Endothelial cell (in vitro differentiated cells): ENCODE data around the gene PIK3R2. TPM values are rescaled to one million over a fixed set of nuclear protein-coding genes. Genes with fewer than 3 reads are reported as not detected.

Experiments
- DNase-seq: peaks from one replicate; pipeline ENCODE4 v3.0.0; 2021; ENCODE audit warnings: low spot score
- H3K27ac Mint-ChIP-seq: one replicate; pipeline ENCODE4 v1.8.0; 2021; ENCODE audit warnings: mixed read lengths, inconsistent platforms; ENCODE audit not compliant: unreplicated experiment
- H3K27me3 Mint-ChIP-seq: one replicate; pipeline ENCODE4 v1.8.0; 2021; ENCODE audit warnings: mild to moderate bottlenecking, moderate library complexity, mixed read lengths, inconsistent platforms; ENCODE audit not compliant: unreplicated experiment
- H3K36me3 Mint-ChIP-seq: one replicate; pipeline ENCODE4 v1.8.0; 2021; ENCODE audit warnings: mild to moderate bottlenecking, low read depth, mixed read lengths, inconsistent platforms; ENCODE audit not compliant: unreplicated experiment
- H3K4me1 Mint-ChIP-seq: one replicate; pipeline ENCODE4 v1.8.0; 2021; ENCODE audit warnings: mild to moderate bottlenecking, mixed read lengths, inconsistent platforms; ENCODE audit not compliant: unreplicated experiment
- H3K4me3 Mint-ChIP-seq: one replicate; pipeline ENCODE4 v1.8.0; 2021; ENCODE audit warnings: mild to moderate bottlenecking, mixed read lengths, inconsistent platforms; ENCODE audit not compliant: unreplicated experiment
- H3K9me3 Mint-ChIP-seq: one replicate; pipeline ENCODE4 v1.8.0; 2021; ENCODE audit warnings: mixed read lengths, inconsistent platforms; ENCODE audit not compliant: unreplicated experiment
- total RNA-seq: library from RNA; stranded (reverse); fragmentation: NEBNext Ultra II Directional; extraction: Animal tissue kit (Norgen Biotek cat#: 25700); gene quantifications from one replicate; pipeline ENCODE4 v1.2.1, GENCODE V29; 2021; ENCODE audit not compliant: unreplicated experiment
- TF ChIP-seq, protein P1 (sequence below): fragments of 200-600 bp; sonication (generic); IDR thresholded peaks from one replicate; pipeline ENCODE4 v1.5.0; 2021; ENCODE audit warnings: antibody characterized with exemption; ENCODE audit not compliant: unreplicated experiment

The PIK3R2 gene
- total RNA-seq, 1 donor from 2014 or later = 28.0 TPM

- no peaks in the 10 kb centered on the region for H3K9me3 Mint-ChIP-seq
- TF ChIP-seq, protein P1, sequence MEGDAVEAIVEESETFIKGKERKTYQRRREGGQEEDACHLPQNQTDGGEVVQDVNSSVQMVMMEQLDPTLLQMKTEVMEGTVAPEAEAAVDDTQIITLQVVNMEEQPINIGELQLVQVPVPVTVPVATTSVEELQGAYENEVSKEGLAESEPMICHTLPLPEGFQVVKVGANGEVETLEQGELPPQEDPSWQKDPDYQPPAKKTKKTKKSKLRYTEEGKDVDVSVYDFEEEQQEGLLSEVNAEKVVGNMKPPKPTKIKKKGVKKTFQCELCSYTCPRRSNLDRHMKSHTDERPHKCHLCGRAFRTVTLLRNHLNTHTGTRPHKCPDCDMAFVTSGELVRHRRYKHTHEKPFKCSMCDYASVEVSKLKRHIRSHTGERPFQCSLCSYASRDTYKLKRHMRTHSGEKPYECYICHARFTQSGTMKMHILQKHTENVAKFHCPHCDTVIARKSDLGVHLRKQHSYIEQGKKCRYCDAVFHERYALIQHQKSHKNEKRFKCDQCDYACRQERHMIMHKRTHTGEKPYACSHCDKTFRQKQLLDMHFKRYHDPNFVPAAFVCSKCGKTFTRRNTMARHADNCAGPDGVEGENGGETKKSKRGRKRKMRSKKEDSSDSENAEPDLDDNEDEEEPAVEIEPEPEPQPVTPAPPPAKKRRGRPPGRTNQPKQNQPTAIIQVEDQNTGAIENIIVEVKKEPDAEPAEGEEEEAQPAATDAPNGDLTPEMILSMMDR = no peak
- H3K27me3 Mint-ChIP-seq = peaks cover 5% of the 10 kb centered on the region
- no peak overlapping the region for H3K4me3 Mint-ChIP-seq
- no peaks in the 10 kb centered on the region for H3K36me3 Mint-ChIP-seq
- H3K4me1 Mint-ChIP-seq = no peaks in the 10 kb centered on the region
- no peak overlapping the region for H3K27ac Mint-ChIP-seq
- DNase-seq = no peak
These were observed 22.0 kb downstream of the PIK3R2 start for GRCh38 chr19:18174983-18175382.

DNA sequence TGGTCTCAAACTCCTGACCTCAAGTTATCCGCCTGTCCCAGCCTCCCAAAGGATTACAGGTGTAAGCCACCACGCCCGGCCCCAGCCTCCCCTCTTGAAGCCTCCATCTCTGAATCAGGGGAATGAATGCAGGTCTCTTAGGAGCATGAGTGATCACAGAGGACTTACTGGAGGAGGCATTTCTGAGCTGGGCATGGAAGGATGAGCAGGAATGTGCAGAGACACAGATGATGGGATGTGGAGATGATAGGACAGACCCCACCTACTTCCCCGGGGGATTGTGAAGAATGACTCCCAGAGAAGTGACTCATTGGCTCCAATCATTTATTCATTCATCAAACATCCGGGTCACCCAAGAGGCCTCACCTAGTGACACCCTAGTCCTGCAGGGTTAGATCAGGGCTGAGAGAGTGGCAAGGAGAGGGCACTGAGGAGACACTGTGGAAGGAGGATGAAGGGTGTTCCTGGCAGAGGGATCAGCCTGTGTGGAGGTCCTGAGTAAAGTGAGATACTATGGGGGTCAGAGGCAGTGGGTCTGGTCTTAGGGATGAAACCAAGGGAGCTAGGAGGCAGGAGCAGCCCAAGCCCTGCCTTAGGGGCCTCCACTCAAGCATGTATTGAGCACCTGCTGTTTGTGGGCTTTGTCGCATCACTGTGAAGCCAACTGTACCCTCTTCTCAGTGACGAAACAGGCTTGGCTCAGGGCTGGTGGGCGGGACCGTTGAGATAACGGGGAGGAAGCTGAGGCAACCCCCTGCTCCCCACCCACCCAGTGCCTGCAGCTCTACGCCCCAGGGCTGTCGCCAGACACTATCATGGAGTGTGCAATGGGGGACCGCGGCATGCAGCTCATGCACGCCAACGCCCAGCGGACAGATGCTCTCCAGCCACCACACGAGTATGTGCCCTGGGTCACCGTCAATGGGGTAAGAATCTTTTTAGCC lies 23.7 kb downstream of the PIK3R2 start:
- no peaks in the 10 kb centered on the region for H3K36me3 Mint-ChIP-seq
- peaks cover 5% of the 10 kb centered on the region for H3K27me3 Mint-ChIP-seq
- H3K27ac Mint-ChIP-seq = no peak overlapping the region
- TF ChIP-seq, protein P1 = no peak
- H3K9me3 Mint-ChIP-seq = no peaks in the 10 kb centered on the region
- H3K4me3 Mint-ChIP-seq = no peak overlapping the region
- DNase-seq = no peak
- no peaks in the 10 kb centered on the region for H3K4me1 Mint-ChIP-seq

DNA sequence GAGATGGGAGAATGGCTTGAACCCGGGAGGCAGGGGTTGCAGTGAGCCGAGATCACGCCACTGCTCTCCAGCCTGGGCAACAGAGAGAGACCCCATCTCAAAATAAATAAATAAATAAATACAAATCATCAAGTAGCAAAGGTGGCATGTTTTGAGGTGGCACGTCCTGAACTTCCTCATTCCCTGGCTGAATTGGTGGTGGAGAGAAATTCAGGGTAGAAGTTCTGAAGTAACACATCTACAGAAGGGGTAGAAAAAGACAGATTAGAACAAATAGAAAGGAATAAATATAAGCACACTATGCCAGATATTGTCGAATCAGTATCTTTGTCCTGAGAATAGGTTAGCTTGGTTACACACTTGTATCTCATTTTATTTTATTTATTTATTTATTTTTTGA lies 27.0 kb downstream of the PIK3R2 start:
- Mint-ChIP-seq H3K9me3 (no peaks in the 10 kb centered on the region), H3K4me3 (no peak overlapping the region), H3K27me3 (peaks cover 3% of the 10 kb centered on the region), H3K36me3 (no peaks in the 10 kb centered on the region), H3K4me1 (no peaks in the 10 kb centered on the region), H3K27ac (no peak overlapping the region)
- TF ChIP-seq, protein P1 = no peak
- no peak for DNase-seq

DNA sequence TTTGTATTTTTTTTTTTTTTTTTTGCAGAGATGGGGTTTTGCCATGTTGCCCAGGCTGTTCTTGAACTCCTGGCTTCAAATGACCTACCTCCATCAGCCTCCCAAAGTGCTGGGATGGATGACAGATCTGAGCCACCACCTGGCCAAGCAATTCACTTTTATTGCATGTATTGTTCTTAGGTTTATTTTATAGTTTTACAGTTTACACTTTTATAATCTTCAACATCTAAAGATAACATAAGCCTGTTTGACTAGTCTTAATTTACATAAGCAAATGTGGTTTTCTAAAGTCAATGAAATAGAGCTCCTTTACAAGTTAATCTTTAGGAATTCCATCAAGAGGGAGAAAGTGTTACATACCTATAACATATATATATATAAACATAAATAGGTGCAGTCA lies 30.6 kb downstream of the PIK3R2 start:
- Mint-ChIP-seq H3K27ac (no peak overlapping the region), H3K4me1 (no peaks in the 10 kb centered on the region), H3K4me3 (no peak overlapping the region), H3K36me3 (no peaks in the 10 kb centered on the region), H3K9me3 (no peaks in the 10 kb centered on the region), H3K27me3 (no peaks in the 10 kb centered on the region)
- TF ChIP-seq, protein P1 = no peak
- no peak for DNase-seq

GRCh38 chr19:18185538-18185937 lies 32.6 kb downstream of the PIK3R2 start:
- no peak overlapping the region for H3K4me3 Mint-ChIP-seq
- H3K27me3 Mint-ChIP-seq = no peaks in the 10 kb centered on the region
- no peak overlapping the region for H3K27ac Mint-ChIP-seq
- no peaks in the 10 kb centered on the region for H3K4me1 Mint-ChIP-seq
- TF ChIP-seq, protein P1 = no peak
- DNase-seq = no peak
- H3K36me3 Mint-ChIP-seq = no peaks in the 10 kb centered on the region
- no peaks in the 10 kb centered on the region for H3K9me3 Mint-ChIP-seq
